GM12874 (cell line): Measurements from ENCODE around the gene CDK5RAP2.

Experiments
- CTCF ChIP-seq: IDR thresholded peaks from 2 replicates; pipeline ENCODE4 v1.5.1; 2011; ENCODE audit warnings: low read depth, mild to moderate bottlenecking, control low read depth, low read length, moderate library complexity; ENCODE audit not compliant: insufficient read depth

The CDK5RAP2 gene

GRCh38 chr9:120441426-120442307 is 138.3 kb downstream of the CDK5RAP2 start:
- TF ChIP-seq CTCF: no peak

GRCh38 chr9:120440791-120441190 is 139.2 kb downstream of the CDK5RAP2 start:
- no peak for TF ChIP-seq CTCF

- TF ChIP-seq CTCF: no peak
These were observed 140.0 kb downstream of the CDK5RAP2 start for GRCh38 chr9:120439926-120440325.

- TF ChIP-seq CTCF: peak; percentile 59; the same call in 1 of the 2 replicates
These were observed 141.0 kb downstream of the CDK5RAP2 start for GRCh38 chr9:120438836-120439546.

GRCh38 chr9:120438111-120438510 is 141.9 kb downstream of the CDK5RAP2 start:
- no peak for TF ChIP-seq CTCF

GRCh38 chr9:120436983-120437475 is 142.9 kb downstream of the CDK5RAP2 start:
- no peak for TF ChIP-seq CTCF

- no peak for TF ChIP-seq CTCF
These were observed 143.5 kb downstream of the CDK5RAP2 start for GRCh38 chr9:120436446-120436845.
